ENCODE results near the gene LSM10. TPM values are rescaled to one million over a fixed set of nuclear protein-coding genes. Genes with fewer than 3 reads are reported as not detected.

LSM10 gene
- total and polyA plus RNA-seq, 2 donors (not counting 3 experiments of a cell fraction or from before 2014, with no cell fraction given), result 38.2 to 76.9 TPM

- no peaks in the 10 kb centered on the region for H3K36me3 ChIP-seq (ENCODE audit: control insufficient read depth in 2 of 2, extremely low read depth in 1 of 2, insufficient read depth in 2 of 2, low read length in 2 of 2)
- no peaks in the 10 kb centered on the region for H3K9me1 ChIP-seq (replicated peaks; ENCODE audit: control insufficient read depth, extremely low read depth, insufficient read depth, low read length)
- H3K9me3 ChIP-seq (replicated peaks; ENCODE audit: control insufficient read depth, insufficient read depth, low read length), result no peaks in the 10 kb centered on the region
- H3K4me3 ChIP-seq (replicated peaks in 1 of 3; ENCODE audit: insufficient read depth in 1 of 3, low read depth in 1 of 3, low read length in 3 of 3), result peak within 1 kb of the TSS; percentile 80 to 90 (median 83)
- no TSS peak for BruUV-seq (replicated peaks)
- ChIA-PET CTCF (interaction anchor here (1.0 to 4.7 kb wide), 12 partner anchors 11 to 289 kb away, joined by 3 to 55 read pairs (median 4); partner anchors contain the start of genes EVA1B, LSM10 and THRAP3), POLR2A (interaction anchor here (0.7 to 1.7 kb wide), 9 partner anchors 8 to 44 kb away, joined by 3 to 12 read pairs (median 5); partner anchors contain the start of gene LSM10)
- DNase-seq (ENCODE audit: low read depth, low spot score) (peak; percentile 99), FAIRE-seq (no peak)
- H3K27me3 ChIP-seq (ENCODE audit: control insufficient read depth in 2 of 2, insufficient read depth in 2 of 2, low read length in 2 of 2), result no peaks in the 10 kb centered on the region
- H3K9ac ChIP-seq (replicated peaks; ENCODE audit: extremely low read depth, insufficient read depth, low read length), result peak within 1 kb of the TSS; percentile 94
- intact Hi-C loops (cut with micrococcal nuclease), result loop anchor here (1.0 to 5.0 kb wide), 7 partner anchors 12 to 1092 kb away; partner anchors contain the start of genes EVA1B, LSM10 and TRAPPC3
- TF ChIP-seq MAX (IDR thresholded peaks at IDR 0.05; ENCODE audit: insufficient read depth, insufficient read length) (no peak), GATA2 (IDR thresholded peaks at IDR 0.05; ENCODE audit: insufficient read depth, insufficient read length, low read depth, low read length) (peak; percentile 95), POLR2A (IDR thresholded peaks at IDR 0.05; ENCODE audit: low read depth, low read length) (no peak), CTCF (IDR thresholded peaks at IDR 0.05; ENCODE audit: extremely low read depth in 1 of 2, insufficient read depth in 1 of 2, low read depth in 1 of 2, low read length in 2 of 2) (no peak), POLR2AphosphoS5 (IDR thresholded peaks at IDR 0.05; ENCODE audit: insufficient read depth, low read depth, low read length) (peak; percentile 69), MYC (IDR thresholded peaks at IDR 0.05; ENCODE audit: low read depth, low read length) (no peak), EZH2 (IDR thresholded peaks at IDR 0.05; ENCODE audit: borderline replicate concordance, low read depth, low read length, severe bottlenecking) (no peak), FOS (IDR thresholded peaks at IDR 0.05; ENCODE audit: borderline replicate concordance, insufficient read depth, low read length) (no peak), JUN (IDR thresholded peaks at IDR 0.05; ENCODE audit: borderline replicate concordance, insufficient read depth, insufficient read length, low read depth) (no peak)
- H3K27ac ChIP-seq (ENCODE audit: insufficient read depth, low read depth, low read length), result peak within 1 kb of the TSS; percentile 97
- peak within 1 kb of the TSS; percentile 89 for H3K4me2 ChIP-seq (ENCODE audit: insufficient read depth, low read length)
- H4K20me1 ChIP-seq (replicated peaks; ENCODE audit: control insufficient read depth, extremely low read depth, insufficient read depth, low read length), result no peaks in the 10 kb centered on the region
- H3K4me1 ChIP-seq (ENCODE audit: control insufficient read depth, extremely low read depth, insufficient read depth, low read length), result peaks cover 24% of the 10 kb centered on the region
- dilution Hi-C loops (cut with MboI; ENCODE audit: extremely low pct_ligation_motif_present, low sequenced_read_pairs), result no loop called here
- peak within 1 kb of the TSS; percentile 24 for H2AFZ ChIP-seq (ENCODE audit: low read depth, low read length)
- peaks cover 46% of the 10 kb centered on the region for H3K79me2 ChIP-seq (ENCODE audit: control insufficient read depth, insufficient read depth, low read length)
Observed at GRCh38 chr1:36385410-36386264, 12.1 kb downstream of the LSM10 start, which contains the start of gene STK40. Gene STK40, minus strand, starts transcription at chr1:36385924. Its CDS starts 24,592 bp downstream, at chr1:36361332.

Measured in endothelial cell of umbilical vein (primary cell).